ENCODE data around the gene NPC2.

NPC2 gene

GRCh38 chr14:74488786-74489397 lies 4.2 kb downstream of the NPC2 start:
- Histone ChIP-seq H3K4me3 (ENCODE audit: insufficient read depth, low read depth, low read length) (no peak overlapping the region), H3K36me3 (ENCODE audit: control insufficient read depth, insufficient read depth, low read length) (peaks cover 5% of the 10 kb centered on the region), H3K27me3 (ENCODE audit: control insufficient read depth, insufficient read depth, low read length, poor library complexity, severe bottlenecking) (peaks cover 4% of the 10 kb centered on the region), H3K4me1 (ENCODE audit: control insufficient read depth, insufficient read depth, low read length) (no peaks in the 10 kb centered on the region), H3K9me3 (ENCODE audit: control insufficient read depth, low read length) (no peaks in the 10 kb centered on the region), H3K27ac (ENCODE audit: insufficient read depth, low read depth, low read length, poor library complexity, severe bottlenecking) (no peak overlapping the region)

DNA sequence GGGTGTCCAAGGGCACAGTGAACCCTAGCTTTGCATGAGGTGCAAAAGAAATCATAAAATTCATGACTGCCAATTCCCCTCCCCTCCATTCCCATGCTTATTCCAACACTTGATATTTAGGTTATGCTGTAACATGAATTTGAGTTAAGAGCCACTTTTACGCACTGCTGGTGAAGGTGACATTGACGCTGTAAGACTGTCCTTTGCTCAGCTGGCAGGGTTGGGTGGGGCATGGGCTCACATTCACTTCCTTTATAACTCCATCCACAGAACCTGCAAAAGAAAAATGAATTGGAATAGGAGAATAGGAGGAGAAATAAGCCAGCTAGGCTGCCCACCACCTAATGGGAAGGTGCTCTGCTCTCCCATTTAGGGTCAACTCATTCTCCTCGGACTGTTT lies 6.9 kb downstream of the NPC2 start:
- Histone ChIP-seq H3K27me3 (ENCODE audit: control insufficient read depth, insufficient read depth, low read length, poor library complexity, severe bottlenecking) (no peaks in the 10 kb centered on the region), H3K4me1 (ENCODE audit: control insufficient read depth, insufficient read depth, low read length) (no peaks in the 10 kb centered on the region), H3K4me3 (ENCODE audit: insufficient read depth, low read depth, low read length) (no peak overlapping the region), H3K9me3 (ENCODE audit: control insufficient read depth, low read length) (no peaks in the 10 kb centered on the region), H3K36me3 (ENCODE audit: control insufficient read depth, insufficient read depth, low read length) (peaks cover 5% of the 10 kb centered on the region), H3K27ac (ENCODE audit: insufficient read depth, low read depth, low read length, poor library complexity, severe bottlenecking) (no peak overlapping the region)
- 97 to 99% methylated on average over 3 of the region's 3 CpGs for WGBS, 2 experiments

DNA sequence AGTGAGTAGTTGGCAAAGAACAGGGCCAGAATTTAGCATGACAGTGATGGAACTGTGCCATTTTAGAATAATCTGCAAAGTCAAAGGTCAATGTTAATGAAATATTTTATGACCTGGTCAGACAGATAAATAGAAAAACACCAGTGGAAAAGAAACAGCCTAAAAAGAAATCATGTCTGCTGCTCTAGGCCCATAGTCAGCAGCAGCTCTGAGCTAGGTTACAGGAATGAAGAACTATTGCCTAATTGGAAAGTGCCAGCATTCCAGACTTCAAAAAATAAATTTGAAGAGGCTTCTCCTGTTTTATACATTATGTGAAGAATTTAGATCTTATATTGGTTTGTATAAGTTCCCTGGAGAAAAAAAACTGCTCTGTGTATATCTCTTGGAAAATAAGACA lies 9.8 kb downstream of the NPC2 start:
- Histone ChIP-seq H3K27me3 (ENCODE audit: control insufficient read depth, insufficient read depth, low read length, poor library complexity, severe bottlenecking) (no peaks in the 10 kb centered on the region), H3K36me3 (ENCODE audit: control insufficient read depth, insufficient read depth, low read length) (peaks cover 11% of the 10 kb centered on the region), H3K27ac (ENCODE audit: insufficient read depth, low read depth, low read length, poor library complexity, severe bottlenecking) (no peak overlapping the region), H3K4me1 (ENCODE audit: control insufficient read depth, insufficient read depth, low read length) (peaks cover 2% of the 10 kb centered on the region), H3K4me3 (ENCODE audit: insufficient read depth, low read depth, low read length) (no peak overlapping the region), H3K9me3 (ENCODE audit: control insufficient read depth, low read length) (no peaks in the 10 kb centered on the region)

DNA sequence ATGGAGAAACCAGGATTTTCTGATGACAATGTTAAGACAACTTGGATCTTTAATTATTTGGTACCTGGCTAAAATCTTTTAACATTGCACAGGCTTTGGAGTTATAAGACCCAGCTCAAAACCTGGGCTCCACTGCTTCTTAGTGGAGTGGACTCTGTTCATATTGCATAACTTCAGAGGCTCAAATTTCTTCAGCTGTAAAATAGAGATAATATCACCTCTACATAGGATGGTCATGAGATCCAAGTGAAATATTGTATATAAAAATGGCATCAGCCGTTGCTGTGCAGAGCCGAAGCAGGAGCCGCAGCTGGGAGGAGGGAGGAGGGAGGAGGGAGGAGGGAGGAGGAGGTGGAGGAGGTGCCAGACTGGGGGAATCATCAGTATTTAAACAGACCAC lies 10.5 kb downstream of the NPC2 start:
- Histone ChIP-seq H3K36me3 (ENCODE audit: control insufficient read depth, insufficient read depth, low read length) (peaks cover 11% of the 10 kb centered on the region), H3K4me3 (ENCODE audit: insufficient read depth, low read depth, low read length) (no peak overlapping the region), H3K27me3 (ENCODE audit: control insufficient read depth, insufficient read depth, low read length, poor library complexity, severe bottlenecking) (no peaks in the 10 kb centered on the region), H3K27ac (ENCODE audit: insufficient read depth, low read depth, low read length, poor library complexity, severe bottlenecking) (no peak overlapping the region), H3K9me3 (ENCODE audit: control insufficient read depth, low read length) (no peaks in the 10 kb centered on the region), H3K4me1 (ENCODE audit: control insufficient read depth, insufficient read depth, low read length) (peaks cover 8% of the 10 kb centered on the region)
- 89 to 95% methylated on average over 3 of the region's 3 CpGs for WGBS, 2 experiments

DNA sequence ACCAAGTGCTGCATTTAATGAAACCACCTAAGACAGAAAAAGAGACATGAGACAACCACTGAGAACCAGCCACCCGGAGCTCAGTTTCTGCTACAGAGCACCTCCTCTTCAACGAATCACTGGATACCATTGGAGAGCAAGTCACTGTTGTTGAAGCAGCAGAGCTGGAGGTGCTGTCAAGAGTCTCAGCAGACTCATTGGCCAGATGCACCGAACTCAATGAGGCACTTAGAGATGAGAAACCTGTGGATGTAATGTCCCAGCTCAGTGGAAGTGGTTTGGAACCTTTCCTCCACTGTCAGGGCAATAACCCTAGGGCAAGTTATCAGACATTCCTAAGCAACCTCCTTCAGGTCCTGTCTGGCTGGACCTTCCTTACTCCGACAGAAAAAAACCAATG lies 13.1 kb downstream of the NPC2 start:
- peaks cover 20% of the 10 kb centered on the region for H3K4me1 ChIP-seq (ENCODE audit: control insufficient read depth, insufficient read depth, low read length)
- H3K27ac ChIP-seq (ENCODE audit: insufficient read depth, low read depth, low read length, poor library complexity, severe bottlenecking), result no peak overlapping the region
- H3K27me3 ChIP-seq (ENCODE audit: control insufficient read depth, insufficient read depth, low read length, poor library complexity, severe bottlenecking), result no peaks in the 10 kb centered on the region
- H3K4me3 ChIP-seq (ENCODE audit: insufficient read depth, low read depth, low read length), result no peak overlapping the region
- H3K9me3 ChIP-seq (ENCODE audit: control insufficient read depth, low read length), result no peaks in the 10 kb centered on the region
- peaks cover 11% of the 10 kb centered on the region for H3K36me3 ChIP-seq (ENCODE audit: control insufficient read depth, insufficient read depth, low read length)
- WGBS, 2 experiments, result 90 to 94% methylated on average over 4 of the region's 4 CpGs

GRCh38 chr14:74478996-74479635 lies 14.0 kb downstream of the NPC2 start:
- Histone ChIP-seq H3K36me3 (ENCODE audit: control insufficient read depth, insufficient read depth, low read length) (peaks cover 7% of the 10 kb centered on the region), H3K4me3 (ENCODE audit: insufficient read depth, low read depth, low read length) (no peak overlapping the region), H3K4me1 (ENCODE audit: control insufficient read depth, insufficient read depth, low read length) (peaks cover 20% of the 10 kb centered on the region), H3K27me3 (ENCODE audit: control insufficient read depth, insufficient read depth, low read length, poor library complexity, severe bottlenecking) (no peaks in the 10 kb centered on the region), H3K27ac (ENCODE audit: insufficient read depth, low read depth, low read length, poor library complexity, severe bottlenecking) (no peak overlapping the region), H3K9me3 (ENCODE audit: control insufficient read depth, low read length) (no peaks in the 10 kb centered on the region)
- 96 to 98% methylated on average over 2 of the region's 2 CpGs for WGBS, 2 experiments

DNA sequence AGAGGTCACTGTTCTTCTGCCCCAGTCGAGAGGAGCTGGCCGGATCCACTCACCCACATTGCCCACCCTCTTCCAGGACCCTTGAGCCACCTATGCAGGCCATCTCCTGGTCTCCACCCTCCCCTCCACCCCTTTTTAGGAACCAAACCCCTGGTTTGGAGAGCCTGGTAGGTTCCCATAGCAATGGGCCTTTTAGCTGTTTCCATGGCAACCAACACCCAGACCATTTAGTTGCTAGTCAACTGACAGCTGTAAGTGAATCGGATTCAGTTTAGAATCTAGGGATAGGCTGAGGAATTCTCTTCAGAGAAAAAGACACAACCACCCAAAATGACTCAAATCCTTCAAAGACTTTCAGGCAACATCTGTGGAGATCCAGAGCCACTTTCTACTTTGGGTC lies 16.5 kb downstream of the NPC2 start:
- peaks cover 6% of the 10 kb centered on the region for H3K36me3 ChIP-seq (ENCODE audit: control insufficient read depth, insufficient read depth, low read length)
- no peaks in the 10 kb centered on the region for H3K9me3 ChIP-seq (ENCODE audit: control insufficient read depth, low read length)
- 74 to 79% methylated on average over 3 of the region's 3 CpGs for WGBS, 2 experiments
- no peak overlapping the region for H3K4me3 ChIP-seq (ENCODE audit: insufficient read depth, low read depth, low read length)
- peaks cover 20% of the 10 kb centered on the region for H3K4me1 ChIP-seq (ENCODE audit: control insufficient read depth, insufficient read depth, low read length)
- no peak overlapping the region for H3K27ac ChIP-seq (ENCODE audit: insufficient read depth, low read depth, low read length, poor library complexity, severe bottlenecking)
- no peaks in the 10 kb centered on the region for H3K27me3 ChIP-seq (ENCODE audit: control insufficient read depth, insufficient read depth, low read length, poor library complexity, severe bottlenecking)

DNA sequence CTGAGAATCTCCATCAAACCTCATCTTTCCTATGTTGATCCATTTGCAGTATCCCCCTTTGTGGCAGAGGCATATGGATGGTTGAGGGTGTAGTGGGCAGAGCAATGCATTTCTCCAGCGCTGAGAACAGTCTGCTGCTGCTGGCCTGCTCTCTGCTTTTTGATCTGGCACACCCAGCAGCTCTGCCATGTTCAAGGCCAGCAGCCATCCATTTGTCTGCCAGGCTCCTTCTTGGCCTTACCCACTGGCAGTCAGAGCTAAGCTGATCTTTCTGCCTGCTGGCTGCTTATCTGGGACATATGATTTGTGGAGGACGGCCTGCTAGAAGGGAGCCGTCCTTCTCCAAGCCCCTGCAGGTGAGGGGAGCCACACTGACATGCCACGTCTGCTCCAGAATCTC lies 17.0 kb downstream of the NPC2 start:
- H3K27me3 ChIP-seq (ENCODE audit: control insufficient read depth, insufficient read depth, low read length, poor library complexity, severe bottlenecking), result no peaks in the 10 kb centered on the region
- H3K36me3 ChIP-seq (ENCODE audit: control insufficient read depth, insufficient read depth, low read length), result peaks cover 6% of the 10 kb centered on the region
- H3K4me3 ChIP-seq (ENCODE audit: insufficient read depth, low read depth, low read length), result no peak overlapping the region
- no peak overlapping the region for H3K27ac ChIP-seq (ENCODE audit: insufficient read depth, low read depth, low read length, poor library complexity, severe bottlenecking)
- H3K4me1 ChIP-seq (ENCODE audit: control insufficient read depth, insufficient read depth, low read length), result peaks cover 20% of the 10 kb centered on the region
- 90 to 94% methylated on average over 4 of the region's 4 CpGs for WGBS, 2 experiments
- H3K9me3 ChIP-seq (ENCODE audit: control insufficient read depth, low read length), result no peaks in the 10 kb centered on the region

GRCh38 chr14:74475678-74476077 lies 17.4 kb downstream of the NPC2 start:
- Histone ChIP-seq H3K4me3 (ENCODE audit: insufficient read depth, low read depth, low read length) (no peak overlapping the region), H3K27ac (ENCODE audit: insufficient read depth, low read depth, low read length, poor library complexity, severe bottlenecking) (no peak overlapping the region), H3K27me3 (ENCODE audit: control insufficient read depth, insufficient read depth, low read length, poor library complexity, severe bottlenecking) (no peaks in the 10 kb centered on the region), H3K9me3 (ENCODE audit: control insufficient read depth, low read length) (no peaks in the 10 kb centered on the region), H3K36me3 (ENCODE audit: control insufficient read depth, insufficient read depth, low read length) (peaks cover 6% of the 10 kb centered on the region), H3K4me1 (ENCODE audit: control insufficient read depth, insufficient read depth, low read length) (peaks cover 20% of the 10 kb centered on the region)
- 95 to 98% methylated on average over 3 of the region's 3 CpGs for WGBS, 2 experiments

- no peaks in the 10 kb centered on the region for H3K9me3 ChIP-seq (ENCODE audit: control insufficient read depth, low read length)
- H3K4me1 ChIP-seq (ENCODE audit: control insufficient read depth, insufficient read depth, low read length), result peaks cover 20% of the 10 kb centered on the region
- H3K27ac ChIP-seq (ENCODE audit: insufficient read depth, low read depth, low read length, poor library complexity, severe bottlenecking), result no peak overlapping the region
- H3K4me3 ChIP-seq (ENCODE audit: insufficient read depth, low read depth, low read length), result no peak overlapping the region
- 86 to 95% methylated on average over 2 of the region's 2 CpGs for WGBS, 2 experiments
- H3K36me3 ChIP-seq (ENCODE audit: control insufficient read depth, insufficient read depth, low read length), result no peaks in the 10 kb centered on the region
- H3K27me3 ChIP-seq (ENCODE audit: control insufficient read depth, insufficient read depth, low read length, poor library complexity, severe bottlenecking), result no peaks in the 10 kb centered on the region
Observed at GRCh38 chr14:74474376-74474775, 18.7 kb downstream of the NPC2 start.

Measured in ectodermal cell (in vitro differentiated cells).